ENCODE data around the gene QRFP. TPM values are rescaled to one million over a fixed set of nuclear protein-coding genes. Genes with fewer than 3 reads are reported as not detected.

Gene QRFP
- total and polyA plus RNA-seq, 5 experiments from 2014 or later, result not detected

DNA sequence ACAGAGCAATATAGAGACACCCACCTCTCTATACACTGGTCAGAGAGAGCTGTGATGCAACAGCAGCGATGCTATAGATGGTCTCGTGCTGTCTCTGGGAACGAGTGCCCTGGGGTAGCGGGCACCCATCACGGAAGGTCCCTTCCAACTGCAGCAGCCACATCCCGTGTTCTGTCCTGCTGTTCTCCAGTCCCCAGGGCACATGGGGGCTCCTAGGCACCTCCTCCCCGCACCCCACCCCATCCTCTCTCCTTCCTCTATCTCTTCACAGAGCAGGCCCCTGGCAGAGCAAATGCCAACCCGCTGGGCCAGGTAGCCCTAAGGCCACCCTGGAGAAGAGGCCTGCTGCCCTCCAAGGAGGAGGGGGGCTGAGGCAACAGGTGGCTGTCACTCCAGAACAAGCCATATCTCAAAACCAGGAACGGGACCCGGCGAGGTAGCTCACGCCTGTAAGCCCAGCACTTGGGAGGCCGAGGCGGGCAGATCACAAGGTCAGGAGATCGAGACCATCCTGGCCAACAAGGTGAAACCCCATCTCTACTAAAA, 34.3 kb upstream of the QRFP start:
- ATAC-seq, result no peak
- H3K36me3 Mint-ChIP-seq, result no peaks in the 10 kb centered on the region
- DNase-seq, result no peak

DNA sequence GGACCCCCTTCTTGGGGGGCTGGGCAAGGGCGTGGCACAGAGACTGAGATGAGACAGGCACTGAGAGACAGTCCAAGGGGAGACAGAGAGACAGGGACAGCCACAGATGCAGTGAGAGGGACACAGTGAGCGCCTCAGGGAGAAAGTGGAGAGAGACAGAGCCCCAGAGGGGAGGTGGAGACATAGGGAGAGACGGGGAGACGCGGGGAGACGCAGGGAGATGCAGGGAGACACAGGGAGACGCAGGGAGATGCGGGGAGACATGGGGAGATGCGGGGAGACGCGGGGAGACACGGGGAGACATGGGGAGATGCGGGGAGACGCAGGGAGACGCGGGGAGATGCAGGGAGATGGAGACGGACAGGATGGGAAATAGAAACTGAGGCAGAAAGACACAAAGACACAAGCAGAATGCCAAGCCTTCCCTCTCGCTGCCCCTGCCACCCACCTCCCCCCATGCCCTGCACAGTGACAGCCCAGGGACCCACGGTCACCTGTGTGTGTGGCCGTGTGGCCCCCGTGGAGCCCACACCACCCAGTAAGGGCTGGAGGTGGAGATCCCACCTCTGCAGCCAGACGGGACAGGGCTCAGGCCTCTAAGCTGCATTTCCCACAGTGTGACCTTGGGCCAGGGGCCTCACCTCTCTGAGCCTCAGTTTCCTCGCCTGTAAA, 33.7 kb upstream of the QRFP start:
- Mint-ChIP-seq H3K36me3 (no peaks in the 10 kb centered on the region), H3K9me3 (no peaks in the 10 kb centered on the region), H3K4me1 (peaks cover 0 to 9% (median under 1%) of the 10 kb centered on the region in 4 donors), H3K27me3 (peaks cover 22 to 63% (median 34%) of the 10 kb centered on the region in 5 donors), H3K4me3 (peak overlapping the region in 1 of 10 donors; percentile 33), H3K27ac (no peak overlapping the region)
- ATAC-seq, result no peak
- POLR2A ChIA-PET, result no interaction called here
- DNase-seq, result no peak

More for the DNA sequence above, 34.3 kb upstream of the QRFP start:
- H3K27ac Mint-ChIP-seq, result peak overlapping the region in 1 of 10 donors; percentile 43
- POLR2A ChIA-PET, result no interaction called here
- H3K4me3 Mint-ChIP-seq, result no peak overlapping the region
- H3K4me1 Mint-ChIP-seq, result peaks cover 0 to 9% (median under 1%) of the 10 kb centered on the region in 4 donors
- peaks cover 22 to 69% (median 37%) of the 10 kb centered on the region in 5 donors for H3K27me3 Mint-ChIP-seq
- no peaks in the 10 kb centered on the region for H3K9me3 Mint-ChIP-seq

- H3K4me3 Mint-ChIP-seq, result no peak overlapping the region
- no peaks in the 10 kb centered on the region for H3K9me3 Mint-ChIP-seq
- peaks cover 16 to 56% (median 28%) of the 10 kb centered on the region in 5 donors for H3K27me3 Mint-ChIP-seq
- no peak overlapping the region for H3K27ac Mint-ChIP-seq
- no peak for DNase-seq
- ATAC-seq, result no peak
- peaks cover 0 to 9% (median under 1%) of the 10 kb centered on the region in 4 donors for H3K4me1 Mint-ChIP-seq
- POLR2A ChIA-PET, result no interaction called here
- no peaks in the 10 kb centered on the region for H3K36me3 Mint-ChIP-seq
Observed at GRCh38 chr9:130929571-130930038, 33.0 kb upstream of the QRFP start.

GRCh38 chr9:130927995-130928900, 31.6 kb upstream of the QRFP start:
- Mint-ChIP-seq H3K27ac (no peak overlapping the region), H3K4me3 (no peak overlapping the region), H3K9me3 (no peaks in the 10 kb centered on the region), H3K36me3 (no peaks in the 10 kb centered on the region), H3K4me1 (peaks cover 0 to 9% (median under 1%) of the 10 kb centered on the region in 4 donors), H3K27me3 (peaks cover 15 to 45% (median 25%) of the 10 kb centered on the region in 5 donors)
- DNase-seq (no peak), ATAC-seq (no peak)
- POLR2A ChIA-PET, result no interaction called here

- Mint-ChIP-seq H3K27ac (no peak overlapping the region), H3K4me1 (peaks cover 0 to 5% (median 0%) of the 10 kb centered on the region in 4 donors), H3K9me3 (no peaks in the 10 kb centered on the region), H3K4me3 (no peak overlapping the region), H3K36me3 (no peaks in the 10 kb centered on the region), H3K27me3 (peaks cover 9 to 45% (median 23%) of the 10 kb centered on the region in 5 donors)
- no peak for ATAC-seq
- POLR2A ChIA-PET, result no interaction called here
- DNase-seq, result no peak
Observed at GRCh38 chr9:130927338-130927737, 30.7 kb upstream of the QRFP start.

GRCh38 chr9:130925050-130925678, 28.6 kb upstream of the QRFP start:
- ATAC-seq (no peak), DNase-seq (no peak)
- Mint-ChIP-seq H3K27ac (no peak overlapping the region), H3K9me3 (no peaks in the 10 kb centered on the region), H3K4me3 (no peak overlapping the region), H3K36me3 (no peaks in the 10 kb centered on the region), H3K27me3 (peaks cover 2 to 33% (median 12%) of the 10 kb centered on the region in 5 donors), H3K4me1 (peaks cover 0 to 4% (median 0%) of the 10 kb centered on the region in 4 donors)
- POLR2A ChIA-PET, result no interaction called here

DNA sequence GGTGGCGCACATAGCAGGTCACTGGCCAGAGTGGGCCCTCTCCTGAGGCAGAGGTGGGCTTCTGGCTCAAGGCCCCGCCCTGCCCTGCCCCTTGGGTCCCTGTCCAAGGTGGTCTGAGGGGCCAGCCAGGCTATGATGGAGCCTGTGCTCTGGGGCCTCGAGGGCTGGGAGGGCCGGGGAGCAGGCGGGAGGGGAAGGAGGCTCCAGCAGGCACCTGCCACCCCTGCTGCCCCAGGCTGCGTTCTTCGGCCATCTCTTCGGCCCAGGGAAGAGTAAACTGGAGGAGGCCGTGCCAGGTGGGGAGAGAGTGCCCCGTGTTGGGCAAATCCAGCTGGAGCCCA, 27.8 kb upstream of the QRFP start:
- no peaks in the 10 kb centered on the region for H3K9me3 Mint-ChIP-seq
- no peak overlapping the region for H3K27ac Mint-ChIP-seq
- H3K4me1 Mint-ChIP-seq, result no peaks in the 10 kb centered on the region
- no peaks in the 10 kb centered on the region for H3K36me3 Mint-ChIP-seq
- POLR2A ChIA-PET, result no interaction called here
- no peak overlapping the region for H3K4me3 Mint-ChIP-seq
- peaks cover 2 to 27% (median 9%) of the 10 kb centered on the region in 5 donors for H3K27me3 Mint-ChIP-seq
- ATAC-seq (no peak), DNase-seq (no peak)

GRCh38 chr9:130923611-130924447, 27.2 kb upstream of the QRFP start:
- ATAC-seq (no peak), DNase-seq (no peak)
- Mint-ChIP-seq H3K4me1 (no peaks in the 10 kb centered on the region), H3K36me3 (no peaks in the 10 kb centered on the region), H3K27me3 (peaks cover 2 to 27% (median 9%) of the 10 kb centered on the region in 5 donors), H3K4me3 (no peak overlapping the region), H3K9me3 (no peaks in the 10 kb centered on the region), H3K27ac (no peak overlapping the region)
- POLR2A ChIA-PET, result no interaction called here

DNA sequence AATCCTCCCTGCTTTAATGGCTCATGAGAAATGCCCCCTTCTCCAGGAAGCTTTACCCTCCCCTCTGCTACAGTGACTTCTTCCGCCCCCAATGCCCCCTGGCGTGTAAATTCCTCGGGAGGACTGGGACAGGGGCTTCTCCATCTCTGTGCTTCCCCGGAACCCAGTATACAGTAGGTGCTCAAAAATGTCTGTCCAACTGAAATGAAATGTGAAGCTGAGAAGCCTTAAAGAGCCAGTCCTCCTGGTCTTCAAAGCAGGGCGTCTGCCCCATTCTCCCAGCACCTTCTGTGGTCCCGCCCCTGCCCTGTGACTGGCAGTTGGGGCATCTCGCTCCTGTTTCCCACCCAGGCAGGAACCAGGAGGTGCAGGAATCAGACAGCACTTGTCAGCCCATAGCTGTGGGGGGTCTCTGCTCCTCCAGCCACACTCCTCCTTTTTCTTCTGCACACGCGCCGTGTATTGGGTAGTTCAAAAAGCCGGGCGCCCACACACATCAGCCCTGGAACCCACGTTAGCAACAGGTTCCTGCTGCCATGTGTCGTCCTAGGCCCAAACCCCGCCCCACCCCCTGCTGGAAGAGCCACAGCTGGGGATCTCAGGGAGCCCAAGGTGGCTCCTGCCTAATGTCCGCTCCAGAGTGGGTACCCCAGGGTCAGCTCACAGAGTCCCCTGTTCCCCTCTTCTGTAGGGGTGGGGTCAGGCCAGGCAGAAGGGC, 26.4 kb upstream of the QRFP start:
- Mint-ChIP-seq H3K27me3 (peaks cover 2 to 23% (median 9%) of the 10 kb centered on the region in 5 donors), H3K27ac (no peak overlapping the region), H3K9me3 (no peaks in the 10 kb centered on the region), H3K36me3 (no peaks in the 10 kb centered on the region), H3K4me1 (no peaks in the 10 kb centered on the region), H3K4me3 (no peak overlapping the region)
- no peak for DNase-seq
- POLR2A ChIA-PET, result no interaction called here
- no peak for ATAC-seq

DNA sequence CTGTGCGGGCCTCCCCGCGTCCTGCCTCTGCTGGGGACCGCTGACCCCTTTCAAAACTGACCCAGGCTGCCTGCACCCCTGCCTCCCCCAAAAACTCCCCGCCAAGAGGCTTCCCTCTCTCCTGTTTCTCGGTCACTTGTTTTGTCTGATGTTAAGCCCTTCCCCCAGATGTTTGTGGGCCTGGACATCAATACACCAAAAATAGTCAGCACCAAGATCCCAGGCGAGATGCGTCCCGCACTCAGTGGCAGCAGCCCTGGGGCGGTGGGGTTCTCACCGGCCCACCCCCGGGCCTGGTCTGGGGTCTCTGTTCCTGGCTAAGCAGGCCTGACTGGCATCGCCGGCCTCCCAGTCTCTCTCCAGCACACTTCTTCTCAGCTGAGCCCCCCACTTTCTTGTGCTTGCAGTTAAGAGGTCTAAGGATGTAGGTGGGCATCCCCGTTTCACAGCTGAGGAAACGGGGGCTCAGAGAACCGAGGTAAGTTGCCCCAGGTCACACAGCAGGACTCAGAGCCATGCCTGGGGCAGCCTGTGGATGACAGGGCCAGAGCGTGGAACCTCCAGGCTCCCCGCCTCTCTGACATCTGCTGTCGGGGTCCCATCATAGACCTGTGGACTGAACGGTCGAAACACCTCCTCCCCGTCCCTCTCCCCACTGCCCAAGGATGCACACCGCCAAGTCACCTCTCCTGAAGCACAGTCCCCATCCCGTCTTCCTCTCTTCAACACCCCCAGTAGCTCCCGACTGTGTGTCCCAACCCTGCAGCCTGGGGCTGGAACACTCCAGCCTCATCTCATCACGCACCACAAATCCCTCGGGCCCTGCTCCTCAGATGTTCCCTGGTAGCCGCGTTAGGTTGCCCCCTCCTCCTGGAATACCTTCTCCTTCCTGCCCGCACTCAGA, 25.6 kb upstream of the QRFP start:
- no peak overlapping the region for H3K4me3 Mint-ChIP-seq
- DNase-seq (no peak), ATAC-seq (no peak)
- H3K27me3 Mint-ChIP-seq, result peaks cover 0 to 19% (median 9%) of the 10 kb centered on the region in 5 donors
- H3K27ac Mint-ChIP-seq, result no peak overlapping the region
- H3K4me1 Mint-ChIP-seq, result no peaks in the 10 kb centered on the region
- POLR2A ChIA-PET, result no interaction called here
- H3K9me3 Mint-ChIP-seq, result no peaks in the 10 kb centered on the region
- H3K36me3 Mint-ChIP-seq, result no peaks in the 10 kb centered on the region

Data from naive thymus-derived CD8-positive, alpha-beta T cell (primary cell).